Esophagus muscularis mucosa (tissue), 4 donors: Measurements from ENCODE around the gene PBOV1. TPM values are rescaled to one million over a fixed set of nuclear protein-coding genes. Genes with fewer than 3 reads are reported as not detected.

Source experiments
- DNase-seq: peaks from one replicate; pipeline ENCODE4 v3.0.0-alpha.2; 2017; ENCODE audit errors: extremely low spot score
- H3K27ac ChIP-seq, 4 donors: fragments of 200-600 bp; sonication (generic); replicated peaks in 1 of 4; 1 replicate in 3 of 4; 2 replicates in 1 of 4; pipeline ENCODE4 v1.5.1; 2016 to 2019; ENCODE audit warnings: mild to moderate bottlenecking in 1 of 4
- H3K27me3 ChIP-seq, 4 donors: fragments of 200-600 bp; sonication (generic); one replicate each; pipeline versions ENCODE4 v1.5.1 to v1.6.0; 2016 to 2019
- H3K36me3 ChIP-seq, 4 donors: fragments of 200-600 bp; sonication (generic); one replicate each; pipeline ENCODE4 v1.5.1; 2016 to 2019
- H3K4me1 ChIP-seq, 4 donors: fragments of 200-600 bp; sonication (generic); one replicate each; pipeline ENCODE4 v1.5.1; 2016 to 2019
- H3K4me3 ChIP-seq, 4 donors: fragments of 200-600 bp; sonication (generic); 1 replicate in 2 of 4; 2 replicates in 2 of 4; pipeline ENCODE4 v1.5.1; 2016 to 2019; ENCODE audit warnings: mild to moderate bottlenecking in 4 of 4, moderate library complexity in 1 of 4
- H3K9me3 ChIP-seq, 4 donors: fragments of 200-600 bp; sonication (generic); 1 replicate in 3 of 4; 2 replicates in 1 of 4; pipeline ENCODE4 v1.5.1; 2016 to 2019
- CTCF ChIP-seq, 3 experiments: fragments of 200-600 bp in 2 of 3; fragments of 450-650 bp in 1 of 3; sonication (generic) in 2 of 3; IDR thresholded peaks; one replicate each; pipeline ENCODE4 v1.5.1; 2017 to 2019; ENCODE audit warnings: antibody characterized with exemption in 3 of 3, mild to moderate bottlenecking in 2 of 3, moderate library complexity in 1 of 3
- EP300 ChIP-seq: sonication (generic); formaldehyde crosslinking; IDR thresholded peaks from one replicate; pipeline ENCODE4 v1.6.1; 2017; ENCODE audit warnings: antibody characterized with exemption
- POLR2A ChIP-seq: fragments of 450-650 bp; IDR thresholded peaks from one replicate; pipeline ENCODE4 v1.6.1; 2017; ENCODE audit warnings: antibody characterized with exemption, moderate library complexity, mild to moderate bottlenecking, low read depth
- POLR2AphosphoS5 ChIP-seq, 2 donors: sonication (generic); formaldehyde crosslinking; IDR thresholded peaks; one replicate each; pipeline ENCODE4 v1.6.1; 2017; ENCODE audit warnings: antibody characterized with exemption in 2 of 2
- WGBS: methylation state at CpG from one replicate; pipeline ENCODE4 v1.1.5; 2018; 5-methylcytosine and 5-hydroxymethylcytosine counted together
- intact Hi-C: fragments of 100-400 bp; cut with DNase I; formaldehyde crosslinking; loops from one replicate; pipeline ENCODE4 v1.15.1; 2023
- total RNA-seq, 4 donors: library from RNA; depleted of rRNA; stranded (reverse); fragments of >200 nt; gene quantifications; one replicate each; pipeline versions ENCODE4 v1.1.0 to v1.2.1, GENCODE V29; 2016

Gene PBOV1
- total RNA-seq, 4 donors from 2014 or later = not detected

- intact Hi-C loops = no loop called here
- Histone ChIP-seq H3K9me3 (no peaks in the 10 kb centered on the region), H3K27me3 (no peaks in the 10 kb centered on the region), H3K27ac (no peak overlapping the region), H3K36me3 (no peaks in the 10 kb centered on the region), H3K4me3 (no peak overlapping the region), H3K4me1 (no peaks in the 10 kb centered on the region)
- WGBS = 84% methylated on average over 5 of the region's 5 CpGs
- DNase-seq = no peak
- TF ChIP-seq POLR2A = no peak
- TF ChIP-seq POLR2AphosphoS5 (IDR thresholded peaks at IDR 0.05) = no peak
- no peak for TF ChIP-seq CTCF (IDR thresholded peaks at IDR 0.05)
- TF ChIP-seq EP300 = no peak
Observed at GRCh38 chr6:138211601-138212000, 6.7 kb downstream of the PBOV1 start.

GRCh38 chr6:138211048-138211581 lies 7.2 kb downstream of the PBOV1 start:
- Histone ChIP-seq H3K27ac (no peak overlapping the region), H3K4me3 (no peak overlapping the region), H3K36me3 (no peaks in the 10 kb centered on the region), H3K9me3 (no peaks in the 10 kb centered on the region), H3K27me3 (no peaks in the 10 kb centered on the region), H3K4me1 (no peaks in the 10 kb centered on the region)
- 77% methylated on average over 2 of the region's 2 CpGs for WGBS
- no peak for DNase-seq
- intact Hi-C loops = no loop called here
- TF ChIP-seq EP300 (no peak), POLR2A (no peak), POLR2AphosphoS5 (IDR thresholded peaks at IDR 0.05) (no peak)

- DNase-seq = no peak
- TF ChIP-seq POLR2A (no peak), CTCF (IDR thresholded peaks at IDR 0.05) (no peak), POLR2AphosphoS5 (IDR thresholded peaks at IDR 0.05) (no peak), EP300 (no peak)
- intact Hi-C loops = no loop called here
- Histone ChIP-seq H3K4me3 (no peak overlapping the region), H3K27me3 (no peaks in the 10 kb centered on the region), H3K36me3 (no peaks in the 10 kb centered on the region), H3K9me3 (no peaks in the 10 kb centered on the region), H3K27ac (no peak overlapping the region), H3K4me1 (no peaks in the 10 kb centered on the region)
Observed at GRCh38 chr6:138206862-138207261, 11.4 kb downstream of the PBOV1 start.

- TF ChIP-seq POLR2AphosphoS5 (IDR thresholded peaks at IDR 0.05) = no peak
- no peak for TF ChIP-seq CTCF (IDR thresholded peaks at IDR 0.05)
- no peak for TF ChIP-seq EP300
- TF ChIP-seq POLR2A = no peak
- 84% methylated on average over 5 of the region's 5 CpGs for WGBS
- H3K4me3 ChIP-seq = no peak overlapping the region
- no peaks in the 10 kb centered on the region for H3K9me3 ChIP-seq
- no peaks in the 10 kb centered on the region for H3K36me3 ChIP-seq
- H3K27ac ChIP-seq = no peak overlapping the region
- DNase-seq = no peak
- intact Hi-C loops = no loop called here
- H3K4me1 ChIP-seq = no peaks in the 10 kb centered on the region
- H3K27me3 ChIP-seq = no peaks in the 10 kb centered on the region
Observed at GRCh38 chr6:138205437-138206094, 12.7 kb downstream of the PBOV1 start.

- TF ChIP-seq POLR2AphosphoS5 (IDR thresholded peaks at IDR 0.05) = no peak
- no peak for TF ChIP-seq EP300
- no peak for TF ChIP-seq POLR2A
- intact Hi-C loops = no loop called here
- no peaks in the 10 kb centered on the region for H3K4me1 ChIP-seq
- H3K27me3 ChIP-seq = no peaks in the 10 kb centered on the region
- no peaks in the 10 kb centered on the region for H3K9me3 ChIP-seq
- 81% methylated on average over 4 of the region's 4 CpGs for WGBS
- no peak overlapping the region for H3K27ac ChIP-seq
- H3K36me3 ChIP-seq = no peaks in the 10 kb centered on the region
- H3K4me3 ChIP-seq = no peak overlapping the region
- no peak for DNase-seq
Observed at GRCh38 chr6:138204792-138205384, 13.4 kb downstream of the PBOV1 start.
